HG03097 (cell line): ENCODE results near the gene COIL.
"Not testable (repeated sequence)": the region's sequence is repeated elsewhere in the genome, so short reads cannot be mapped to it uniquely, and the experiment has no call there.

ENCODE experiments used
- ATAC-seq: cut with Tn5 transposase; IDR thresholded peaks from one replicate; pipeline ENCODE4 v1.9.1; 2021; ENCODE audit not compliant: unreplicated experiment, low FRiP score

The COIL gene

GRCh38 chr17:56960596-56961538, at the start of gene COIL:
Gene COIL, minus strand, starts transcription at chr17:56961050. Its CDS starts 31 bp downstream, at chr17:56961019.
- peak; percentile 81 for ATAC-seq

GRCh38 chr17:57010487-57010886, 49.6 kb upstream of the COIL start:
- no peak for ATAC-seq

- no peak for ATAC-seq
Measured at GRCh38 chr17:57009737-57010445, 49.0 kb upstream of the COIL start.

GRCh38 chr17:57008958-57009357, 48.1 kb upstream of the COIL start:
- no peak for ATAC-seq

GRCh38 chr17:57006040-57006439, 45.2 kb upstream of the COIL start:
- ATAC-seq, result no peak

GRCh38 chr17:57004944-57005579, 44.2 kb upstream of the COIL start:
- peak; percentile 81 for ATAC-seq

GRCh38 chr17:57002904-57003303, 42.1 kb upstream of the COIL start:
- ATAC-seq, result no peak

GRCh38 chr17:57001541-57001940, 40.7 kb upstream of the COIL start:
- no peak for ATAC-seq

GRCh38 chr17:56997313-56997712, 36.5 kb upstream of the COIL start:
- no peak for ATAC-seq

GRCh38 chr17:56995766-56996165, 34.9 kb upstream of the COIL start:
- no peak for ATAC-seq

- ATAC-seq, result no peak
Measured at GRCh38 chr17:56994009-56994792, 33.4 kb upstream of the COIL start.

GRCh38 chr17:56992364-56992763, 31.5 kb upstream of the COIL start:
- ATAC-seq, result no peak

- no peak for ATAC-seq
Measured at GRCh38 chr17:56988901-56989572, 28.2 kb upstream of the COIL start.

GRCh38 chr17:56987283-56987834, 26.5 kb upstream of the COIL start:
- ATAC-seq, result no peak

- ATAC-seq, result no peak
Measured at GRCh38 chr17:56985371-56986162, 24.7 kb upstream of the COIL start.

- ATAC-seq, result no peak
Measured at GRCh38 chr17:56983366-56983765, 22.5 kb upstream of the COIL start.

GRCh38 chr17:56982312-56982711, 21.5 kb upstream of the COIL start:
- ATAC-seq, result no peak

- not testable (repeated sequence) for ATAC-seq
Measured at GRCh38 chr17:56980526-56980925, 19.7 kb upstream of the COIL start.

GRCh38 chr17:56979091-56979480, 18.2 kb upstream of the COIL start:
- no peak for ATAC-seq
